H1 (cell line): ENCODE data around the gene CRYBB2. TPM values are rescaled to one million over a fixed set of nuclear protein-coding genes. Genes with fewer than 3 reads are reported as not detected.

Source experiments
- CTCF ChIA-PET: fragments of 300-600 bp; sonication (Branson Sonifier 250); formaldehyde crosslinking; loops from one replicate; lab custom pipeline; 2021; ENCODE audit not compliant: partially characterized antibody; lab: Charles Lee
- POLR2A ChIA-PET: fragments of 300-600 bp; sonication (Branson Sonifier 250); formaldehyde crosslinking; loops from one replicate; lab custom pipeline; 2021; ENCODE audit warnings: inconsistent platforms; ENCODE audit not compliant: partially characterized antibody; lab: Charles Lee
- DNase-seq, 2 experiments: peaks; one replicate each; pipeline versions ENCODE4 v3.0.0 to v3.0.0-alpha.2; 2010 to 2022; ENCODE audit warnings: low spot score in 2 of 2, low read depth in 1 of 2, mixed read lengths in 1 of 2
- FAIRE-seq: peaks from 2 replicates; lab custom pipeline; 2011; peaks lifted over from hg19 to GRCh38; lab: Jason Lieb, UNC
- H2AFZ ChIP-seq: 2 replicates; pipeline ENCODE4 v1.8.1; 2012; ENCODE audit warnings: low read length, inconsistent platforms
- H2AK5ac ChIP-seq: 2 replicates; pipeline ENCODE4 v1.6.1; 2013; ENCODE audit warnings: low read depth, low read length
- H2BK120ac ChIP-seq: replicated peaks from 2 replicates; pipeline ENCODE3; 2013; ENCODE audit warnings: low read depth, low read length, inconsistent platforms
- H2BK12ac ChIP-seq: 2 replicates; pipeline ENCODE4 v1.6.1; 2013; ENCODE audit warnings: low read depth, low read length
- H2BK15ac ChIP-seq: 2 replicates; pipeline ENCODE4 v1.6.1; 2013; ENCODE audit warnings: low read length
- H2BK20ac ChIP-seq: 2 replicates; pipeline ENCODE4 v1.6.1; 2013; ENCODE audit warnings: low read length
- H2BK5ac ChIP-seq: 2 replicates; pipeline ENCODE4 v1.6.1; 2013; ENCODE audit warnings: low read depth, low read length
- H3K14ac ChIP-seq: 2 replicates; pipeline ENCODE4 v1.6.1; 2013; ENCODE audit warnings: inconsistent platforms; ENCODE audit not compliant: insufficient read length
- H3K18ac ChIP-seq: 2 replicates; pipeline ENCODE4 v1.6.1; 2013; ENCODE audit warnings: low read length; ENCODE audit errors: extremely low read depth
- H3K23ac ChIP-seq: 2 replicates; pipeline ENCODE4 v1.6.1; 2013; ENCODE audit warnings: inconsistent platforms; ENCODE audit not compliant: insufficient read length
- H3K23me2 ChIP-seq: 2 replicates; pipeline ENCODE4 v1.6.1; 2013; ENCODE audit warnings: low read depth, low read length
- H3K27ac ChIP-seq: 2 replicates; pipeline ENCODE4 v1.6.1; 2011; ENCODE audit warnings: low read depth, low read length, inconsistent platforms
- H3K27me3 ChIP-seq, 4 experiments: replicated peaks in 1 of 4; 1 replicate in 1 of 4; 2 replicates in 3 of 4; pipeline versions ENCODE4 v1.6.1 to v1.8.1; 2011 to 2013; ENCODE audit warnings: low read length in 3 of 4, mild to moderate bottlenecking in 3 of 4, inconsistent platforms in 2 of 4, mixed read lengths in 2 of 4, moderate library complexity in 1 of 4; ENCODE audit not compliant: control insufficient read depth in 3 of 4, insufficient read depth in 3 of 4; ENCODE audit errors: extremely low read depth in 1 of 4
- H3K36me3 ChIP-seq, 4 experiments: 2 replicates each; pipeline versions ENCODE4 v1.6.1 to v1.8.1; 2011 to 2013; ENCODE audit warnings: mild to moderate bottlenecking in 4 of 4, low read length in 3 of 4, moderate library complexity in 2 of 4, control low read depth in 1 of 4, inconsistent platforms in 1 of 4; ENCODE audit not compliant: insufficient read depth in 4 of 4, control insufficient read depth in 2 of 4
- H3K4ac ChIP-seq: replicated peaks from 2 replicates; pipeline ENCODE3; 2013; ENCODE audit warnings: low read length, low read depth, mixed read lengths, inconsistent platforms; ENCODE audit not compliant: insufficient read length
- H3K4me1 ChIP-seq, 4 experiments: replicated peaks in 1 of 4; 1 replicate in 1 of 4; 2 replicates in 3 of 4; pipeline versions ENCODE4 v1.6.1 to v1.8.1; 2011 to 2013; ENCODE audit warnings: low read length in 3 of 4, inconsistent platforms in 2 of 4, mixed read lengths in 1 of 4; ENCODE audit not compliant: insufficient read depth in 4 of 4, control insufficient read depth in 3 of 4
- H3K4me2 ChIP-seq, 2 experiments: 2 replicates each; pipeline versions ENCODE4 v1.6.1 to v1.8.1; 2011 to 2013; ENCODE audit warnings: low read depth in 2 of 2, low read length in 2 of 2, control low read depth in 1 of 2, inconsistent platforms in 1 of 2, mild to moderate bottlenecking in 1 of 2; ENCODE audit not compliant: insufficient read depth in 1 of 2
- H3K4me3 ChIP-seq, 4 experiments: fragments of 200-600, 300-600 bp in 1 of 4; sonication (generic), shearing (Covaris generic), sonication (Bioruptor Twin) in 1 of 4; 2 replicates each; pipeline versions ENCODE4 v1.5.1 to v1.8.1; 2011 to 2016; ENCODE audit warnings: low read length in 4 of 4, low read depth in 3 of 4, control low read depth in 2 of 4, inconsistent platforms in 2 of 4, mild to moderate bottlenecking in 2 of 4, mixed read lengths in 1 of 4, moderate library complexity in 1 of 4; ENCODE audit not compliant: insufficient read depth in 2 of 4; ENCODE audit errors: extremely low read depth in 1 of 4
- H3K56ac ChIP-seq: replicated peaks from 2 replicates; pipeline ENCODE3; 2013; ENCODE audit warnings: low read depth, mild to moderate bottlenecking, mixed read lengths, low read length, inconsistent platforms; ENCODE audit not compliant: insufficient read length
- H3K79me1 ChIP-seq: 2 replicates; pipeline ENCODE4 v1.6.1; 2013; ENCODE audit warnings: low read depth, low read length, control low read depth
- H3K79me2 ChIP-seq, 2 experiments: 2 replicates each; pipeline versions ENCODE4 v1.6.1 to v1.8.1; 2012 to 2013; ENCODE audit warnings: low read length in 2 of 2, mild to moderate bottlenecking in 2 of 2, inconsistent platforms in 1 of 2; ENCODE audit not compliant: insufficient read depth in 2 of 2, control insufficient read depth in 1 of 2
- H3K9ac ChIP-seq, 4 experiments: replicated peaks in 1 of 4; 1 replicate in 1 of 4; 2 replicates in 3 of 4; pipeline versions ENCODE4 v1.6.1 to v1.8.1; 2011 to 2013; ENCODE audit warnings: low read depth in 3 of 4, low read length in 3 of 4, control low read depth in 2 of 4, mild to moderate bottlenecking in 2 of 4, moderate library complexity in 2 of 4, inconsistent platforms in 1 of 4; ENCODE audit errors: extremely low read depth in 1 of 4
- H3K9me3 ChIP-seq, 2 experiments: 2 replicates each; pipeline versions ENCODE4 v1.6.1 to v1.8.1; 2012 to 2013; ENCODE audit warnings: mild to moderate bottlenecking in 2 of 2, moderate library complexity in 2 of 2, control low read depth in 1 of 2, inconsistent platforms in 1 of 2, low read depth in 1 of 2, low read length in 1 of 2, mixed read lengths in 1 of 2; ENCODE audit not compliant: insufficient read depth in 2 of 2
- H4K20me1 ChIP-seq, 2 experiments: replicated peaks in 1 of 2; 2 replicates each; pipeline versions ENCODE3 to v1.8.1; 2011 to 2013; ENCODE audit warnings: inconsistent platforms in 2 of 2, low read length in 2 of 2, mild to moderate bottlenecking in 1 of 2; ENCODE audit not compliant: insufficient read depth in 2 of 2, control insufficient read depth in 1 of 2
- H4K5ac ChIP-seq: 2 replicates; pipeline ENCODE4 v1.6.1; 2013; ENCODE audit warnings: low read length, low read depth, mixed read lengths, inconsistent platforms; ENCODE audit not compliant: insufficient read length
- H4K8ac ChIP-seq: 2 replicates; pipeline ENCODE4 v1.8.0; 2013; ENCODE audit warnings: mild to moderate bottlenecking, moderate library complexity, low read length, inconsistent platforms; ENCODE audit not compliant: insufficient read depth; ENCODE audit errors: extremely low read depth
- H4K91ac ChIP-seq: replicated peaks from 2 replicates; pipeline ENCODE3; 2013; ENCODE audit warnings: low read length, mixed read lengths, inconsistent platforms; ENCODE audit not compliant: insufficient read length
- ATF3 ChIP-seq: IDR thresholded peaks from 2 replicates; pipeline ENCODE4 v1.6.1; 2011; ENCODE audit warnings: low read depth, mild to moderate bottlenecking, low read length; ENCODE audit not compliant: insufficient read depth
- KDM5A ChIP-seq: fragments of 200-600 bp; IDR thresholded peaks from 2 replicates; pipeline ENCODE4 v1.7.1; 2012; ENCODE audit warnings: mild to moderate bottlenecking, low read length, inconsistent platforms, mixed read lengths
- RBBP5 ChIP-seq: IDR thresholded peaks from 2 replicates; pipeline ENCODE4 v1.7.1; 2012; ENCODE audit warnings: low read depth, mild to moderate bottlenecking, inconsistent platforms, low read length, moderate library complexity, borderline replicate concordance
- RFX5 ChIP-seq: IDR thresholded peaks from 2 replicates; pipeline ENCODE4 v1.6.1; 2011; ENCODE audit warnings: low read depth, low read length, improper control_type of control experiment, borderline replicate concordance
- RXRA ChIP-seq: IDR thresholded peaks from 2 replicates; pipeline ENCODE4 v1.6.1; 2011; ENCODE audit warnings: low read depth, mild to moderate bottlenecking, low read length, moderate library complexity; ENCODE audit not compliant: insufficient read depth
- SIX5 ChIP-seq: IDR thresholded peaks from 2 replicates; pipeline ENCODE4 v1.6.1; 2011; ENCODE audit warnings: mild to moderate bottlenecking, low read depth, low read length
- WGBS, 2 experiments: shearing (Covaris generic) in 1 of 2; methylation state at CpG; one replicate each; pipeline versions ENCODE4 v1.1.6 to v1.1.7; 2013 to 2015; ENCODE audit warnings: low lambda C conversion rate in 2 of 2, mixed read lengths in 2 of 2, inconsistent platforms in 1 of 2, low coverage in 1 of 2, missing lambda C conversion rate in 1 of 2; ENCODE audit not compliant: insufficient replicate concordance in 2 of 2, insufficient coverage in 1 of 2, insufficient read length in 1 of 2; ENCODE audit errors: extremely low coverage in 1 of 2, missing lambda C conversion rate in 1 of 2; 5-methylcytosine and 5-hydroxymethylcytosine counted together
- polyA plus RNA-seq, 7 experiments: library from polyadenylated mRNA; depleted of rRNA in 3 of 7; stranded (reverse) in 5 of 7; unstranded in 2 of 7; fragments of >200 nt in 5 of 7; fragments of 200-250 nt in 2 of 7; gene quantifications; 1 replicate in 5 of 7; 2 replicates in 1 of 7; 4 replicates in 1 of 7; pipeline versions ENCODE4 v1.2.1 to v1.2.3, GENCODE V29; 2011 to 2013; ENCODE audit warnings: missing spikeins in 2 of 7, mixed read lengths in 2 of 7
- total RNA-seq: library from RNA; stranded (reverse); fragmentation: NEBNext Ultra II Directional; extraction: Animal tissue kit (Norgen Biotek cat#: 25700); gene quantifications from 2 replicates; pipeline ENCODE4 v1.2.1, GENCODE V29; 2021

CRYBB2 gene
- total and polyA plus RNA-seq, 2 of the 8 experiments (the other 6 are each of a cell fraction or from before 2014, with no cell fraction given) = 0.12 TPM; not detected in 1

GRCh38 chr22:25205847-25206246, 13.6 kb upstream of the CRYBB2 start:
- H3K23ac ChIP-seq = no peak overlapping the region
- no peak overlapping the region for H3K4me2 ChIP-seq
- H4K5ac ChIP-seq = no peak overlapping the region
- no peak overlapping the region for H2BK20ac ChIP-seq
- no peak overlapping the region for H2BK12ac ChIP-seq
- no peak overlapping the region for H3K14ac ChIP-seq
- no peak for DNase-seq
- H3K27me3 ChIP-seq = no peaks in the 10 kb centered on the region
- H2BK120ac ChIP-seq = no peak overlapping the region
- no peaks in the 10 kb centered on the region for H3K9me3 ChIP-seq
- H2BK5ac ChIP-seq = no peak overlapping the region
- H2BK15ac ChIP-seq = no peak overlapping the region
- no peaks in the 10 kb centered on the region for H3K36me3 ChIP-seq
- H3K27ac ChIP-seq = no peak overlapping the region
- H3K4me3 ChIP-seq = no peak overlapping the region
- no peaks in the 10 kb centered on the region for H3K79me2 ChIP-seq
- CTCF ChIA-PET = interaction anchor here (1.4 to 2.4 kb wide), 2 partner anchors 43 to 128 kb away, joined by 3 to 9 read pairs; no protein-coding TSS in a partner anchor
- no peak for FAIRE-seq
- peaks cover 0 to 2% (median 1%) of the 10 kb centered on the region in 4 experiments; a peak in 3 of 7 replicates for H3K4me1 ChIP-seq
- no peak overlapping the region for H4K91ac ChIP-seq
- H3K23me2 ChIP-seq = peaks cover 4% of the 10 kb centered on the region; the same call in 1 of the 2 replicates
- no peaks in the 10 kb centered on the region for H4K20me1 ChIP-seq
- H3K18ac ChIP-seq = no peak overlapping the region
- no peak overlapping the region for H2AK5ac ChIP-seq
- no peak overlapping the region for H3K4ac ChIP-seq
- POLR2A ChIA-PET = no interaction called here
- no peak overlapping the region for H3K56ac ChIP-seq
- TF ChIP-seq SIX5 (no peak), RFX5 (no peak), ATF3 (no peak), RBBP5 (no peak), RXRA (no peak), KDM5A (no peak)
- no peak overlapping the region for H3K9ac ChIP-seq
- 93% methylated on average over 1 of the region's 1 CpG; no CpG with 5 or more reads in 1 of the 2 experiments for WGBS, 2 experiments
- no peak overlapping the region for H2AFZ ChIP-seq
- no peak overlapping the region for H4K8ac ChIP-seq
- H3K79me1 ChIP-seq = no peaks in the 10 kb centered on the region
